CD8-positive, alpha-beta memory T cell (primary cell): ENCODE data around the gene KRTAP4-12. TPM values are rescaled to one million over a fixed set of nuclear protein-coding genes. Genes with fewer than 3 reads are reported as not detected.

ENCODE experiments used
- CTCF ChIA-PET: fragments of 350-600 bp; sonication (Branson Sonifier 250); formaldehyde crosslinking; loops from one replicate; lab custom pipeline; 2021; ENCODE audit warnings: antibody characterized with exemption; lab: Charles Lee
- POLR2A ChIA-PET: fragments of 350-600 bp; sonication (Branson Sonifier 250); formaldehyde crosslinking; loops from one replicate; lab custom pipeline; 2021; ENCODE audit warnings: antibody characterized with exemption; lab: Charles Lee
- DNase-seq, 5 donors: peaks; one replicate each; pipeline versions ENCODE4 v3.0.0 to v3.0.0-alpha.2; 2020 to 2022; ENCODE audit warnings: mixed read lengths in 1 of 5
- H3K27ac ChIP-seq: one replicate; pipeline ENCODE4 v1.7.0; 2013; ENCODE audit warnings: low read depth, mild to moderate bottlenecking, low read length, moderate library complexity
- H3K27me3 ChIP-seq: 2 replicates; pipeline ENCODE4 v1.7.0; 2013; ENCODE audit warnings: low read length, mild to moderate bottlenecking; ENCODE audit not compliant: insufficient read depth, poor library complexity, severe bottlenecking
- H3K36me3 ChIP-seq: 2 replicates; pipeline ENCODE4 v1.7.0; 2013; ENCODE audit warnings: mild to moderate bottlenecking, low read length, moderate library complexity; ENCODE audit not compliant: insufficient read depth
- H3K4me1 ChIP-seq: 2 replicates; pipeline ENCODE4 v1.7.0; 2013; ENCODE audit warnings: mild to moderate bottlenecking, low read length, moderate library complexity; ENCODE audit not compliant: insufficient read depth
- H3K4me3 ChIP-seq: 2 replicates; pipeline ENCODE4 v1.7.0; 2013; ENCODE audit warnings: mild to moderate bottlenecking, low read length
- H3K9me3 ChIP-seq: 2 replicates; pipeline ENCODE4 v1.7.0; 2013; ENCODE audit warnings: mild to moderate bottlenecking, low read length
- H3K27ac Mint-ChIP-seq, 8 donors: one replicate each; pipeline ENCODE4 v1.8.0; 2020 to 2021; ENCODE audit warnings: mixed read lengths in 8 of 8, mild to moderate bottlenecking in 6 of 8, inconsistent platforms in 3 of 8, moderate library complexity in 3 of 8
- H3K27me3 Mint-ChIP-seq, 2 donors: one replicate each; pipeline ENCODE4 v1.8.0; 2020 to 2021; ENCODE audit warnings: mixed read lengths in 2 of 2, mild to moderate bottlenecking in 1 of 2, moderate library complexity in 1 of 2
- H3K36me3 Mint-ChIP-seq, 3 donors: one replicate each; pipeline ENCODE4 v1.8.0; 2020 to 2021; ENCODE audit warnings: mixed read lengths in 3 of 3, inconsistent platforms in 1 of 3, mild to moderate bottlenecking in 1 of 3
- H3K4me1 Mint-ChIP-seq, 3 donors: one replicate each; pipeline ENCODE4 v1.8.0; 2020 to 2021; ENCODE audit warnings: mixed read lengths in 3 of 3, inconsistent platforms in 1 of 3, mild to moderate bottlenecking in 1 of 3
- H3K4me3 Mint-ChIP-seq, 7 donors: one replicate each; pipeline ENCODE4 v1.8.0; 2020 to 2021; ENCODE audit warnings: mixed read lengths in 7 of 7, mild to moderate bottlenecking in 6 of 7, moderate library complexity in 4 of 7, inconsistent platforms in 2 of 7
- H3K9me3 Mint-ChIP-seq, 5 donors: one replicate each; pipeline ENCODE4 v1.8.0; 2020 to 2022; ENCODE audit warnings: mixed read lengths in 5 of 5, mild to moderate bottlenecking in 3 of 5, moderate library complexity in 2 of 5, inconsistent platforms in 1 of 5
- polyA plus RNA-seq: library from polyadenylated mRNA; unstranded; fragments of 300-500 nt; fragmentation: Illumina TruSeq; gene quantifications from one replicate; pipeline ENCODE4 v1.2.3, GENCODE V29; 2021
- total RNA-seq, 2 experiments: library from RNA; stranded (reverse); gene quantifications; one replicate each; pipeline ENCODE4 v1.2.3, GENCODE V29; 2021

KRTAP4-12 gene
- total and polyA plus RNA-seq, 3 experiments from 2014 or later, result not detected

GRCh38 chr17:41073676-41074075 is 50.3 kb downstream of the KRTAP4-12 start:
- Mint-ChIP-seq H3K27me3 (peaks cover 20 to 33% of the 10 kb centered on the region in 2 donors), H3K36me3 (no peaks in the 10 kb centered on the region), H3K4me1 (peaks cover 0 to 2% (median 0%) of the 10 kb centered on the region in 3 donors), H3K9me3 (no peaks in the 10 kb centered on the region), H3K4me3 (no peak overlapping the region), H3K27ac (no peak overlapping the region)
- H3K4me1 ChIP-seq, result no peaks in the 10 kb centered on the region
- ChIA-PET CTCF (no interaction called here), POLR2A (no interaction called here)
- H3K4me3 ChIP-seq, result no peak overlapping the region
- H3K27me3 ChIP-seq, result peaks cover 7% of the 10 kb centered on the region
- no peak overlapping the region for H3K27ac ChIP-seq
- H3K36me3 ChIP-seq, result no peaks in the 10 kb centered on the region
- no peak for DNase-seq
- H3K9me3 ChIP-seq, result no peaks in the 10 kb centered on the region

Other genes with a start within 250 kb of the KRTAP4-12 start
Only the 30 nearest of the 39 such genes appear.
- gene KRT40, start 139.9 kb downstream of the KRTAP4-12 start, total RNA-seq, result not detected
- not detected for gene KRT40, start 139.9 kb downstream of the KRTAP4-12 start, polyA plus RNA-seq
- gene KRTAP3-3, start 130.0 kb downstream of the KRTAP4-12 start, total RNA-seq, result not detected
- not detected for gene KRTAP3-3, start 130.0 kb downstream of the KRTAP4-12 start, polyA plus RNA-seq
- gene KRTAP3-2, start 124.3 kb downstream of the KRTAP4-12 start, total RNA-seq, result not detected
- gene KRTAP3-2, start 124.3 kb downstream of the KRTAP4-12 start, polyA plus RNA-seq, result not detected
- gene KRTAP3-1, start 115.1 kb downstream of the KRTAP4-12 start, total RNA-seq, result not detected
- not detected for gene KRTAP3-1, start 115.1 kb downstream of the KRTAP4-12 start, polyA plus RNA-seq
- not detected for gene KRTAP1-5, start 97.0 kb downstream of the KRTAP4-12 start, total RNA-seq
- gene KRTAP1-5, start 97.0 kb downstream of the KRTAP4-12 start, polyA plus RNA-seq, result not detected
- gene KRTAP1-4, start 94.0 kb downstream of the KRTAP4-12 start, total RNA-seq, result not detected
- not detected for gene KRTAP1-4, start 94.0 kb downstream of the KRTAP4-12 start, polyA plus RNA-seq
- gene KRTAP1-3, start 89.3 kb downstream of the KRTAP4-12 start, total RNA-seq, result not detected
- gene KRTAP1-3, start 89.3 kb downstream of the KRTAP4-12 start, polyA plus RNA-seq, result not detected
- not detected for gene KRTAP1-1, start 82.7 kb downstream of the KRTAP4-12 start, total RNA-seq
- gene KRTAP1-1, start 82.7 kb downstream of the KRTAP4-12 start, polyA plus RNA-seq, result not detected
- not detected for gene KRTAP2-1, start 76.9 kb downstream of the KRTAP4-12 start, total RNA-seq
- gene KRTAP2-1, start 76.9 kb downstream of the KRTAP4-12 start, polyA plus RNA-seq, result not detected
- not detected for gene KRTAP2-2, start 69.0 kb downstream of the KRTAP4-12 start, total RNA-seq
- not detected for gene KRTAP2-2, start 69.0 kb downstream of the KRTAP4-12 start, polyA plus RNA-seq
- gene KRTAP2-3, start 64.1 kb downstream of the KRTAP4-12 start, total RNA-seq, result not detected
- not detected for gene KRTAP2-3, start 64.1 kb downstream of the KRTAP4-12 start, polyA plus RNA-seq
- not detected for gene KRTAP2-4, start 58.3 kb downstream of the KRTAP4-12 start, total RNA-seq
- not detected for gene KRTAP2-4, start 58.3 kb downstream of the KRTAP4-12 start, polyA plus RNA-seq
- not detected for gene KRTAP4-7, start 40.0 kb downstream of the KRTAP4-12 start, total RNA-seq
- not detected for gene KRTAP4-7, start 40.0 kb downstream of the KRTAP4-12 start, polyA plus RNA-seq
- gene KRTAP4-8, start 26.0 kb downstream of the KRTAP4-12 start, total RNA-seq, result not detected
- not detected for gene KRTAP4-8, start 26.0 kb downstream of the KRTAP4-12 start, polyA plus RNA-seq
- gene KRTAP4-16, start 22.0 kb downstream of the KRTAP4-12 start, total RNA-seq, result not detected
- not detected for gene KRTAP4-16, start 22.0 kb downstream of the KRTAP4-12 start, polyA plus RNA-seq
- not detected for gene KRTAP4-9, start 18.8 kb downstream of the KRTAP4-12 start, total RNA-seq
- gene KRTAP4-9, start 18.8 kb downstream of the KRTAP4-12 start, polyA plus RNA-seq, result not detected
- not detected for gene KRTAP4-11, start 5.8 kb downstream of the KRTAP4-12 start, total RNA-seq
- not detected for gene KRTAP4-11, start 5.8 kb downstream of the KRTAP4-12 start, polyA plus RNA-seq
- gene KRTAP4-6, start 16.4 kb upstream of the KRTAP4-12 start, total RNA-seq, result not detected
- gene KRTAP4-6, start 16.4 kb upstream of the KRTAP4-12 start, polyA plus RNA-seq, result 0.35 TPM
- gene KRTAP4-5, start 25.6 kb upstream of the KRTAP4-12 start, total RNA-seq, result not detected
- not detected for gene KRTAP4-5, start 25.6 kb upstream of the KRTAP4-12 start, polyA plus RNA-seq
- gene KRTAP4-4, start 36.6 kb upstream of the KRTAP4-12 start, total RNA-seq, result not detected
- gene KRTAP4-4, start 36.6 kb upstream of the KRTAP4-12 start, polyA plus RNA-seq, result not detected
- not detected for gene KRTAP4-3, start 44.0 kb upstream of the KRTAP4-12 start, total RNA-seq
- gene KRTAP4-3, start 44.0 kb upstream of the KRTAP4-12 start, polyA plus RNA-seq, result not detected
- gene KRTAP4-2, start 54.0 kb upstream of the KRTAP4-12 start, total RNA-seq, result not detected
- not detected for gene KRTAP4-2, start 54.0 kb upstream of the KRTAP4-12 start, polyA plus RNA-seq
- not detected for gene KRTAP4-1, start 60.7 kb upstream of the KRTAP4-12 start, total RNA-seq
- gene KRTAP4-1, start 60.7 kb upstream of the KRTAP4-12 start, polyA plus RNA-seq, result not detected
- gene KRTAP9-1, start 65.7 kb upstream of the KRTAP4-12 start, total RNA-seq, result not detected
- not detected for gene KRTAP9-1, start 65.7 kb upstream of the KRTAP4-12 start, polyA plus RNA-seq
- not detected for gene KRTAP9-2, start 102.5 kb upstream of the KRTAP4-12 start, total RNA-seq
- not detected for gene KRTAP9-2, start 102.5 kb upstream of the KRTAP4-12 start, polyA plus RNA-seq
- gene KRTAP9-3, start 108.3 kb upstream of the KRTAP4-12 start, total RNA-seq, result not detected
- not detected for gene KRTAP9-3, start 108.3 kb upstream of the KRTAP4-12 start, polyA plus RNA-seq
- gene KRTAP9-8, start 113.8 kb upstream of the KRTAP4-12 start, total RNA-seq, result not detected
- not detected for gene KRTAP9-8, start 113.8 kb upstream of the KRTAP4-12 start, polyA plus RNA-seq
- not detected for gene KRTAP9-4, start 125.5 kb upstream of the KRTAP4-12 start, total RNA-seq
- gene KRTAP9-4, start 125.5 kb upstream of the KRTAP4-12 start, polyA plus RNA-seq, result not detected
- not detected for gene KRTAP9-9, start 131.2 kb upstream of the KRTAP4-12 start, total RNA-seq
- not detected for gene KRTAP9-9, start 131.2 kb upstream of the KRTAP4-12 start, polyA plus RNA-seq
- not detected for gene KRTAP9-6, start 141.2 kb upstream of the KRTAP4-12 start, total RNA-seq
- gene KRTAP9-6, start 141.2 kb upstream of the KRTAP4-12 start, polyA plus RNA-seq, result not detected